ENCODE measurements around the gene FDX1.

GRCh38 chr11:110479108-110480101, 49.7 kb downstream of the FDX1 start:
- TF ChIP-seq MAX (IDR thresholded peaks at IDR 0.05) (no peak), EZH2 (IDR thresholded peaks at IDR 0.05) (no peak), CEBPB (IDR thresholded peaks at IDR 0.05; ENCODE audit: low read depth) (no peak), REST (IDR thresholded peaks at IDR 0.05; ENCODE audit: low read depth) (no peak), POLR2A (IDR thresholded peaks at IDR 0.05; ENCODE audit: borderline replicate concordance, extremely low read depth, insufficient read depth, insufficient read length) (no peak), CTCF (IDR thresholded peaks at IDR 0.05 in 2 of 3, conservative IDR thresholded peaks at IDR 0.05 in 1 of 3; ENCODE audit: borderline replicate concordance in 1 of 3, insufficient read depth in 1 of 3, low read depth in 2 of 3, low read length in 2 of 3) (no peak)

Data from HCT116 (cell line).